HepG2 (cell line): ENCODE measurements around the gene WWTR1. TPM values are rescaled to one million over a fixed set of nuclear protein-coding genes. Genes with fewer than 3 reads are reported as not detected.

ENCODE experiments used
- ARID4A ChIP-seq: sonication (generic); formaldehyde crosslinking; IDR thresholded peaks from 2 replicates; pipeline ENCODE4 v1.5.0; 2020; ENCODE audit warnings: mild to moderate bottlenecking, missing genetic modification reagents, borderline replicate concordance
- ARID5B ChIP-seq: IDR thresholded peaks from 2 replicates; pipeline ENCODE4 v1.4.0; 2020; ENCODE audit warnings: mild to moderate bottlenecking, missing genetic modification reagents
- BORCS8-MEF2B ChIP-seq: sonication (generic); formaldehyde crosslinking; IDR thresholded peaks from 2 replicates; pipeline ENCODE4 v1.8.0; 2022; ENCODE audit warnings: mild to moderate bottlenecking, missing genetic modification reagents
- DNMT3B ChIP-seq: conservative IDR thresholded peaks from 2 replicates; pipeline ENCODE4 v1.6.1; 2016; ENCODE audit warnings: missing biosample characterization, control low read depth
- E2F5 ChIP-seq: sonication (generic); formaldehyde crosslinking; conservative IDR thresholded peaks from 2 replicates; pipeline ENCODE4 v1.4.0; 2020; ENCODE audit warnings: missing genetic modification reagents
- ETS1 ChIP-seq: sonication (generic); formaldehyde crosslinking; IDR thresholded peaks from 2 replicates; pipeline ENCODE4 v1.4.0; 2020; ENCODE audit warnings: missing genetic modification reagents
- KMT2B ChIP-seq: IDR thresholded peaks from 2 replicates; pipeline ENCODE4 v1.6.1; 2016; ENCODE audit warnings: missing genetic modification reagents, missing compliant biosample characterization
- MATR3 ChIP-seq: sonication (generic); formaldehyde crosslinking; IDR thresholded peaks from 2 replicates; pipeline ENCODE4 v1.4.0; 2020; ENCODE audit warnings: missing genetic modification reagents
- MTA1 ChIP-seq: sonication (generic); formaldehyde crosslinking; IDR thresholded peaks from 2 replicates; pipeline ENCODE4 v1.4.0; 2020; ENCODE audit warnings: missing genetic modification reagents, mild to moderate bottlenecking, borderline replicate concordance
- PPARG ChIP-seq: conservative IDR thresholded peaks from 2 replicates; pipeline ENCODE4 v1.6.1; 2016; ENCODE audit warnings: missing biosample characterization, missing genetic modification reagents
- RXRB ChIP-seq: IDR thresholded peaks from 2 replicates; pipeline ENCODE4 v1.6.1; 2016; ENCODE audit warnings: borderline replicate concordance, missing genetic modification reagents, missing compliant biosample characterization
- TBX2 ChIP-seq: sonication (generic); formaldehyde crosslinking; IDR thresholded peaks from 2 replicates; pipeline ENCODE4 v1.5.0; 2020; ENCODE audit warnings: missing genetic modification reagents, mild to moderate bottlenecking, borderline replicate concordance
- TEAD3 ChIP-seq: optimal IDR thresholded peaks from 2 replicates; pipeline ENCODE3; 2016; ENCODE audit warnings: borderline replicate concordance
- ZNF20 ChIP-seq: sonication (generic); formaldehyde crosslinking; IDR thresholded peaks from 2 replicates; pipeline ENCODE4 v1.4.0; 2020; ENCODE audit warnings: mild to moderate bottlenecking, moderate library complexity, missing genetic modification reagents
- ZNF335 ChIP-seq: sonication (generic); formaldehyde crosslinking; IDR thresholded peaks from 2 replicates; pipeline ENCODE4 v1.4.0; 2020; ENCODE audit warnings: missing genetic modification reagents
- ZNF354B ChIP-seq: sonication (generic); formaldehyde crosslinking; IDR thresholded peaks from 2 replicates; pipeline ENCODE4 v1.8.0; 2022; ENCODE audit warnings: mild to moderate bottlenecking, missing genetic modification reagents
- ZNF558 ChIP-seq: sonication (generic); formaldehyde crosslinking; IDR thresholded peaks from 2 replicates; pipeline ENCODE4 v1.9.0; 2022; ENCODE audit warnings: mild to moderate bottlenecking, missing genetic modification reagents, borderline replicate concordance
- ZNF615 ChIP-seq: sonication (generic); formaldehyde crosslinking; IDR thresholded peaks from 2 replicates; pipeline ENCODE4 v1.5.0; 2020; ENCODE audit warnings: mild to moderate bottlenecking, missing genetic modification reagents, borderline replicate concordance
- ZNF749 ChIP-seq: sonication (generic); formaldehyde crosslinking; IDR thresholded peaks from 2 replicates; pipeline ENCODE4 v1.8.0; 2022; ENCODE audit warnings: mild to moderate bottlenecking, missing genetic modification reagents, moderate library complexity, borderline replicate concordance
- polyA plus RNA-seq, 8 experiments: library from polyadenylated mRNA; depleted of rRNA in 3 of 8; stranded (reverse) in 7 of 8; unstranded in 1 of 8; fragments of >200 nt; fragmentation: Illumina TruSeq in 4 of 8; extraction: Trizol in 4 of 8; gene quantifications; 2 replicates each; pipeline versions ENCODE4 v1.2.1 to v1.2.3, GENCODE V29; 2011 to 2016; ENCODE audit warnings: low read depth in 4 of 8, missing spikeins in 1 of 8, mixed read lengths in 1 of 8; ENCODE audit not compliant: insufficient read depth in 1 of 8
- total RNA-seq, 5 experiments: library from RNA; depleted of rRNA; stranded (reverse); fragments of >200 nt; fragmentation: Illumina TruSeq; extraction: Trizol; gene quantifications; 2 replicates each; pipeline ENCODE4 v1.2.3, GENCODE V29; 2016; ENCODE audit warnings: low read depth in 1 of 5

Gene WWTR1
- total and polyA plus RNA-seq, 2 of the 13 experiments (the other 11 are each of a cell fraction or from before 2014, with no cell fraction given) = 19.7 to 139 TPM

GRCh38 chr3:149634573-149634972, 23.3 kb downstream of the WWTR1 start (continued):
- TF ChIP-seq TBX2 (0 out of 2 replicates have a peak, but pooled peaks have one; percentile 18), TEAD3 (CRISPR knock-in tag) (no peak), ZNF615 (CRISPR knock-in tag) (no peak), E2F5 (CRISPR knock-in tag) (no peak), ZNF749 (no peak), MATR3 (CRISPR knock-in tag) (no peak), ETS1 (CRISPR knock-in tag) (no peak), KMT2B (CRISPR knock-in tag) (0 out of 2 replicates have a peak, but pooled peaks have one; percentile 28), ZNF558 (CRISPR knock-in tag) (no peak), ARID5B (CRISPR knock-in tag) (peak; percentile 43; the same call in 1 of the 2 replicates), ZNF20 (no peak), ZNF354B (CRISPR knock-in tag) (0 out of 2 replicates have a peak, but pooled peaks have one; percentile 54), BORCS8-MEF2B (peak; percentile 63; the same call in 1 of the 2 replicates), RXRB (CRISPR knock-in tag) (peak; percentile 62; the same call in 1 of the 2 replicates), MTA1 (CRISPR knock-in tag) (peak; percentile 61; the same call in 1 of the 2 replicates), ARID4A (CRISPR knock-in tag) (peak; percentile 40; the same call in 1 of the 2 replicates), PPARG (peak; percentile 92), DNMT3B (CRISPR knock-in tag) (no peak), ZNF335 (no peak)
